Ureter (tissue), 1 donor: ENCODE results near the gene FCSK. TPM values are rescaled to one million over a fixed set of nuclear protein-coding genes. Genes with fewer than 3 reads are reported as not detected.
"Not testable (repeated sequence)": the region's sequence is repeated elsewhere in the genome, so short reads cannot be mapped to it uniquely, and the experiment has no call there.

Experiments
- DNase-seq: peaks from one replicate; pipeline ENCODE4 v3.0.0-alpha.2; 2020; ENCODE audit warnings: low spot score
- total RNA-seq: library from RNA; stranded (reverse); gene quantifications from one replicate; pipeline ENCODE4 v1.2.4, GENCODE V29; 2023
- donor health status: DM: yes; HTN: yes; CAD: no.

Gene FCSK
- total RNA-seq, result 29.7 TPM

GRCh38 chr16:70454222-70455034 lies at the start of gene FCSK:
Gene FCSK (plus strand): TSS chr16:70454595. CDS start chr16:70463191, 8,596 bp downstream.
- DNase-seq, result no peak

GRCh38 chr16:70406104-70406503 lies 48.3 kb upstream of the FCSK start:
- DNase-seq, result not testable (repeated sequence)

- no peak for DNase-seq
Observed at GRCh38 chr16:70407811-70408274, 46.6 kb upstream of the FCSK start.

GRCh38 chr16:70410734-70411133 lies 43.7 kb upstream of the FCSK start:
- DNase-seq, result no peak

- no peak for DNase-seq
Observed at GRCh38 chr16:70412385-70412784, 42.0 kb upstream of the FCSK start.

GRCh38 chr16:70413572-70413971 lies 40.8 kb upstream of the FCSK start:
- not testable (repeated sequence) for DNase-seq

GRCh38 chr16:70416748-70417616 lies 37.4 kb upstream of the FCSK start:
- no peak for DNase-seq

GRCh38 chr16:70417661-70418060 lies 36.7 kb upstream of the FCSK start:
- no peak for DNase-seq

- DNase-seq, result no peak
Observed at GRCh38 chr16:70418274-70418992, 36.0 kb upstream of the FCSK start.

GRCh38 chr16:70418993-70419318 lies 35.4 kb upstream of the FCSK start:
- no peak for DNase-seq

- no peak for DNase-seq
Observed at GRCh38 chr16:70419384-70420327, 34.7 kb upstream of the FCSK start.

- no peak for DNase-seq
Observed at GRCh38 chr16:70421014-70421413, 33.4 kb upstream of the FCSK start.

GRCh38 chr16:70421473-70422311 lies 32.7 kb upstream of the FCSK start:
- no peak for DNase-seq

- DNase-seq, result no peak
Observed at GRCh38 chr16:70422543-70422942, 31.9 kb upstream of the FCSK start.

- DNase-seq, result no peak
Observed at GRCh38 chr16:70427786-70428177, 26.6 kb upstream of the FCSK start.

GRCh38 chr16:70428178-70428998 lies 26.0 kb upstream of the FCSK start:
- peak; percentile 93 for DNase-seq

- no peak for DNase-seq
Observed at GRCh38 chr16:70429888-70430666, 24.3 kb upstream of the FCSK start.
